H1 (cell line): ENCODE measurements around the gene DOK6. TPM values are rescaled to one million over a fixed set of nuclear protein-coding genes. Genes with fewer than 3 reads are reported as not detected.
A peak's percentile ranks its signal among the peaks of the same experiment; 100 is the strongest.

Experiments
- CTCF ChIA-PET: fragments of 300-600 bp; sonication (Branson Sonifier 250); formaldehyde crosslinking; loops from one replicate; lab custom pipeline; 2021; ENCODE audit not compliant: partially characterized antibody; lab: Charles Lee
- POLR2A ChIA-PET: fragments of 300-600 bp; sonication (Branson Sonifier 250); formaldehyde crosslinking; loops from one replicate; lab custom pipeline; 2021; ENCODE audit warnings: inconsistent platforms; ENCODE audit not compliant: partially characterized antibody; lab: Charles Lee
- DNase-seq, 2 experiments: peaks; one replicate each; pipeline versions ENCODE4 v3.0.0 to v3.0.0-alpha.2; 2010 to 2022; ENCODE audit warnings: low spot score in 2 of 2, low read depth in 1 of 2, mixed read lengths in 1 of 2
- FAIRE-seq: peaks from 2 replicates; lab custom pipeline; 2011; peaks lifted over from hg19 to GRCh38; lab: Jason Lieb, UNC
- H2AFZ ChIP-seq: 2 replicates; pipeline ENCODE4 v1.8.1; 2012; ENCODE audit warnings: low read length, inconsistent platforms
- H2AK5ac ChIP-seq: 2 replicates; pipeline ENCODE4 v1.6.1; 2013; ENCODE audit warnings: low read depth, low read length
- H2BK120ac ChIP-seq: replicated peaks from 2 replicates; pipeline ENCODE3; 2013; ENCODE audit warnings: low read depth, low read length, inconsistent platforms
- H2BK12ac ChIP-seq: 2 replicates; pipeline ENCODE4 v1.6.1; 2013; ENCODE audit warnings: low read depth, low read length
- H2BK15ac ChIP-seq: 2 replicates; pipeline ENCODE4 v1.6.1; 2013; ENCODE audit warnings: low read length
- H2BK20ac ChIP-seq: 2 replicates; pipeline ENCODE4 v1.6.1; 2013; ENCODE audit warnings: low read length
- H2BK5ac ChIP-seq: 2 replicates; pipeline ENCODE4 v1.6.1; 2013; ENCODE audit warnings: low read depth, low read length
- H3K14ac ChIP-seq: 2 replicates; pipeline ENCODE4 v1.6.1; 2013; ENCODE audit warnings: inconsistent platforms; ENCODE audit not compliant: insufficient read length
- H3K18ac ChIP-seq: 2 replicates; pipeline ENCODE4 v1.6.1; 2013; ENCODE audit warnings: low read length; ENCODE audit errors: extremely low read depth
- H3K23ac ChIP-seq: 2 replicates; pipeline ENCODE4 v1.6.1; 2013; ENCODE audit warnings: inconsistent platforms; ENCODE audit not compliant: insufficient read length
- H3K23me2 ChIP-seq: 2 replicates; pipeline ENCODE4 v1.6.1; 2013; ENCODE audit warnings: low read depth, low read length
- H3K27ac ChIP-seq: 2 replicates; pipeline ENCODE4 v1.6.1; 2011; ENCODE audit warnings: low read depth, low read length, inconsistent platforms
- H3K27me3 ChIP-seq, 4 experiments: replicated peaks in 1 of 4; 1 replicate in 1 of 4; 2 replicates in 3 of 4; pipeline versions ENCODE4 v1.6.1 to v1.8.1; 2011 to 2013; ENCODE audit warnings: low read length in 3 of 4, mild to moderate bottlenecking in 3 of 4, inconsistent platforms in 2 of 4, mixed read lengths in 2 of 4, moderate library complexity in 1 of 4; ENCODE audit not compliant: control insufficient read depth in 3 of 4, insufficient read depth in 3 of 4; ENCODE audit errors: extremely low read depth in 1 of 4
- H3K36me3 ChIP-seq, 4 experiments: 2 replicates each; pipeline versions ENCODE4 v1.6.1 to v1.8.1; 2011 to 2013; ENCODE audit warnings: mild to moderate bottlenecking in 4 of 4, low read length in 3 of 4, moderate library complexity in 2 of 4, control low read depth in 1 of 4, inconsistent platforms in 1 of 4; ENCODE audit not compliant: insufficient read depth in 4 of 4, control insufficient read depth in 2 of 4
- H3K4ac ChIP-seq: replicated peaks from 2 replicates; pipeline ENCODE3; 2013; ENCODE audit warnings: low read length, low read depth, mixed read lengths, inconsistent platforms; ENCODE audit not compliant: insufficient read length
- H3K4me1 ChIP-seq, 4 experiments: replicated peaks in 1 of 4; 1 replicate in 1 of 4; 2 replicates in 3 of 4; pipeline versions ENCODE4 v1.6.1 to v1.8.1; 2011 to 2013; ENCODE audit warnings: low read length in 3 of 4, inconsistent platforms in 2 of 4, mixed read lengths in 1 of 4; ENCODE audit not compliant: insufficient read depth in 4 of 4, control insufficient read depth in 3 of 4
- H3K4me2 ChIP-seq, 2 experiments: 2 replicates each; pipeline versions ENCODE4 v1.6.1 to v1.8.1; 2011 to 2013; ENCODE audit warnings: low read depth in 2 of 2, low read length in 2 of 2, control low read depth in 1 of 2, inconsistent platforms in 1 of 2, mild to moderate bottlenecking in 1 of 2; ENCODE audit not compliant: insufficient read depth in 1 of 2
- H3K4me3 ChIP-seq, 4 experiments: fragments of 200-600, 300-600 bp in 1 of 4; sonication (generic), shearing (Covaris generic), sonication (Bioruptor Twin) in 1 of 4; 2 replicates each; pipeline versions ENCODE4 v1.5.1 to v1.8.1; 2011 to 2016; ENCODE audit warnings: low read length in 4 of 4, low read depth in 3 of 4, control low read depth in 2 of 4, inconsistent platforms in 2 of 4, mild to moderate bottlenecking in 2 of 4, mixed read lengths in 1 of 4, moderate library complexity in 1 of 4; ENCODE audit not compliant: insufficient read depth in 2 of 4; ENCODE audit errors: extremely low read depth in 1 of 4
- H3K56ac ChIP-seq: replicated peaks from 2 replicates; pipeline ENCODE3; 2013; ENCODE audit warnings: low read depth, mild to moderate bottlenecking, mixed read lengths, low read length, inconsistent platforms; ENCODE audit not compliant: insufficient read length
- H3K79me1 ChIP-seq: 2 replicates; pipeline ENCODE4 v1.6.1; 2013; ENCODE audit warnings: low read depth, low read length, control low read depth
- H3K79me2 ChIP-seq, 2 experiments: 2 replicates each; pipeline versions ENCODE4 v1.6.1 to v1.8.1; 2012 to 2013; ENCODE audit warnings: low read length in 2 of 2, mild to moderate bottlenecking in 2 of 2, inconsistent platforms in 1 of 2; ENCODE audit not compliant: insufficient read depth in 2 of 2, control insufficient read depth in 1 of 2
- H3K9ac ChIP-seq, 4 experiments: replicated peaks in 1 of 4; 1 replicate in 1 of 4; 2 replicates in 3 of 4; pipeline versions ENCODE4 v1.6.1 to v1.8.1; 2011 to 2013; ENCODE audit warnings: low read depth in 3 of 4, low read length in 3 of 4, control low read depth in 2 of 4, mild to moderate bottlenecking in 2 of 4, moderate library complexity in 2 of 4, inconsistent platforms in 1 of 4; ENCODE audit errors: extremely low read depth in 1 of 4
- H3K9me3 ChIP-seq, 2 experiments: 2 replicates each; pipeline versions ENCODE4 v1.6.1 to v1.8.1; 2012 to 2013; ENCODE audit warnings: mild to moderate bottlenecking in 2 of 2, moderate library complexity in 2 of 2, control low read depth in 1 of 2, inconsistent platforms in 1 of 2, low read depth in 1 of 2, low read length in 1 of 2, mixed read lengths in 1 of 2; ENCODE audit not compliant: insufficient read depth in 2 of 2
- H4K20me1 ChIP-seq, 2 experiments: replicated peaks in 1 of 2; 2 replicates each; pipeline versions ENCODE3 to v1.8.1; 2011 to 2013; ENCODE audit warnings: inconsistent platforms in 2 of 2, low read length in 2 of 2, mild to moderate bottlenecking in 1 of 2; ENCODE audit not compliant: insufficient read depth in 2 of 2, control insufficient read depth in 1 of 2
- H4K5ac ChIP-seq: 2 replicates; pipeline ENCODE4 v1.6.1; 2013; ENCODE audit warnings: low read length, low read depth, mixed read lengths, inconsistent platforms; ENCODE audit not compliant: insufficient read length
- H4K8ac ChIP-seq: 2 replicates; pipeline ENCODE4 v1.8.0; 2013; ENCODE audit warnings: mild to moderate bottlenecking, moderate library complexity, low read length, inconsistent platforms; ENCODE audit not compliant: insufficient read depth; ENCODE audit errors: extremely low read depth
- H4K91ac ChIP-seq: replicated peaks from 2 replicates; pipeline ENCODE3; 2013; ENCODE audit warnings: low read length, mixed read lengths, inconsistent platforms; ENCODE audit not compliant: insufficient read length
- KDM4A ChIP-seq: IDR thresholded peaks from one replicate; pipeline ENCODE4 v1.7.1; 2012; ENCODE audit warnings: low read depth, mild to moderate bottlenecking, moderate library complexity, low read length, inconsistent platforms; ENCODE audit not compliant: severe bottlenecking
- NRF1 ChIP-seq: IDR thresholded peaks from 2 replicates; pipeline ENCODE4 v1.6.1; 2011; ENCODE audit warnings: mild to moderate bottlenecking, low read depth, low read length, improper control_type of control experiment
- ZNF274 ChIP-seq: IDR thresholded peaks from 2 replicates; pipeline ENCODE4 v1.7.0; 2012; ENCODE audit warnings: low read length, borderline replicate concordance; ENCODE audit errors: extremely low read depth
- WGBS, 2 experiments: shearing (Covaris generic) in 1 of 2; methylation state at CpG; one replicate each; pipeline versions ENCODE4 v1.1.6 to v1.1.7; 2013 to 2015; ENCODE audit warnings: low lambda C conversion rate in 2 of 2, mixed read lengths in 2 of 2, inconsistent platforms in 1 of 2, low coverage in 1 of 2, missing lambda C conversion rate in 1 of 2; ENCODE audit not compliant: insufficient replicate concordance in 2 of 2, insufficient coverage in 1 of 2, insufficient read length in 1 of 2; ENCODE audit errors: extremely low coverage in 1 of 2, missing lambda C conversion rate in 1 of 2; 5-methylcytosine and 5-hydroxymethylcytosine counted together
- polyA plus RNA-seq, 7 experiments: library from polyadenylated mRNA; depleted of rRNA in 3 of 7; stranded (reverse) in 5 of 7; unstranded in 2 of 7; fragments of >200 nt in 5 of 7; fragments of 200-250 nt in 2 of 7; gene quantifications; 1 replicate in 5 of 7; 2 replicates in 1 of 7; 4 replicates in 1 of 7; pipeline versions ENCODE4 v1.2.1 to v1.2.3, GENCODE V29; 2011 to 2013; ENCODE audit warnings: missing spikeins in 2 of 7, mixed read lengths in 2 of 7
- total RNA-seq: library from RNA; stranded (reverse); fragmentation: NEBNext Ultra II Directional; extraction: Animal tissue kit (Norgen Biotek cat#: 25700); gene quantifications from 2 replicates; pipeline ENCODE4 v1.2.1, GENCODE V29; 2021

The DOK6 gene
- total and polyA plus RNA-seq, 2 of the 8 experiments (the other 6 are each of a cell fraction or from before 2014, with no cell fraction given) = 0.33 to 0.50 TPM

DNA sequence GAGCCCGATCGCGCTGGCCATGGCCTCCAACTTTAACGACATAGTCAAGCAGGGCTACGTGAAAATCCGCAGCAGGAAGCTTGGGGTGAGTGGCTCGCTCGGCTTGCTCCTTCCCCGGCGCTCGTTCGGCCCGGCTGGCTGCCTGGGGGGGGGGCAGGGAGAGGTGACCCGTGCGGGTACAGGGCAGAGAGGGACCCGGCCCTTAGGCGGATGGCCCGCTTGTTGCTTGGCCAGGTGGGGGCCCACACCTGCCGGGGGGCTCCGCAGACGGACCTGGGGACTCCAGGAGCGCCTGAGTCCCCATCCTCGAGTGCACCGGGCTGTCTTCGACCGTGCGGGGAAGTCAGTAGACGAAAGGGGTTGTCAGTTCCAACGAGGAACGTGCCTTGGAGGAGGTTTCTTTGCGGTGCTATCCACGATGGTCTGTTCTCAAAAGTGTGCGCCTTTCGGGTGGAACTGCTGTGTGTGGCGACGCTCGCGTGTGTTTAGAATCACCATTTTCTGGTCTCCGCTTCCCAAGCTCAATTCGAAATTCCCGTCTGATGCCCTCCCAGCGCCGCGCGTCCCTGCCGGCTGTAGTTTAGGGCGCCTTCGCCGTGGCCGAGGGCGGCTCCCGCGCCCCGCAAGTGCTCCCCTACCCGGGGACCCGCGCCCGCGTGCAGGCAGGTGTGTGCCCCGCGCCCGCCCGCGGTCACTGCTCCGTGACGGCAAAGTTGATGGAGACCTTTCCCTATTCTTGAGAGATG, 711 bp downstream of the DOK6 start:
- Histone ChIP-seq H2BK12ac (0 out of 2 replicates have a peak overlapping the region, but pooled peaks have one; percentile 68), H4K8ac (peak overlapping the region; percentile 85), H4K5ac (no peak overlapping the region), H3K14ac (no peak overlapping the region), H4K91ac (no peak overlapping the region), H3K9ac (peak overlapping the region in 1 of 4 experiments; percentile 59; a peak in 1 of 7 replicates), H4K20me1 (no peaks in the 10 kb centered on the region), H2BK15ac (no peak overlapping the region), H3K9me3 (no peaks in the 10 kb centered on the region), H3K36me3 (no peaks in the 10 kb centered on the region), H3K4me3 (peak overlapping the region; percentile 41 to 81 (median 62)), H2BK5ac (no peak overlapping the region), H3K23ac (no peak overlapping the region), H3K23me2 (peaks cover 21% of the 10 kb centered on the region), H3K27me3 (peaks cover 20 to 32% (median 28%) of the 10 kb centered on the region in 4 experiments), H2AFZ (0 out of 2 replicates have a peak overlapping the region, but pooled peaks have one; percentile 97), H2AK5ac (no peak overlapping the region), H2BK120ac (no peak overlapping the region), H3K56ac (peak overlapping the region; percentile 25), H3K4me2 (peak overlapping the region; percentile 91 to 100), H3K79me2 (no peaks in the 10 kb centered on the region), H3K4ac (no peak overlapping the region), H2BK20ac (no peak overlapping the region), H3K27ac (no peak overlapping the region), H3K18ac (no peak overlapping the region; the same call in 1 of the 2 replicates), H3K4me1 (peaks cover 2 to 9% (median 6%) of the 10 kb centered on the region in 4 experiments; a peak in 6 of 7 replicates), H3K79me1 (no peaks in the 10 kb centered on the region)
- CTCF ChIA-PET = interaction anchor here (1.3 to 1.9 kb wide), 2 partner anchors 12 to 221 kb away, joined by 3 to 4 read pairs; no protein-coding TSS in a partner anchor
- WGBS, 2 experiments = 2% methylated on average over 55 of the region's 66 CpGs; no CpG with 5 or more reads in 1 of the 2 experiments
- POLR2A ChIA-PET = interaction anchor here (1.4 kb wide), 1 partner anchor 33 kb away, joined by 4 read pairs; no protein-coding TSS in a partner anchor
- DNase-seq (no peak), FAIRE-seq (no peak)
- TF ChIP-seq ZNF274 = no peak
- TF ChIP-seq NRF1 = no peak
- peak; percentile 90 for TF ChIP-seq KDM4A
